ENCODE data around the gene FMN2.

- TF ChIP-seq CTCF (IDR thresholded peaks at IDR 0.05): no peak
- no peak for TF ChIP-seq ZFX (IDR thresholded peaks at IDR 0.05; ENCODE audit: borderline replicate concordance)
These were observed 317.9 kb downstream of the FMN2 start for GRCh38 chr1:240409615-240410014.
